ENCODE data around the gene XKR8.

The XKR8 gene

DNA sequence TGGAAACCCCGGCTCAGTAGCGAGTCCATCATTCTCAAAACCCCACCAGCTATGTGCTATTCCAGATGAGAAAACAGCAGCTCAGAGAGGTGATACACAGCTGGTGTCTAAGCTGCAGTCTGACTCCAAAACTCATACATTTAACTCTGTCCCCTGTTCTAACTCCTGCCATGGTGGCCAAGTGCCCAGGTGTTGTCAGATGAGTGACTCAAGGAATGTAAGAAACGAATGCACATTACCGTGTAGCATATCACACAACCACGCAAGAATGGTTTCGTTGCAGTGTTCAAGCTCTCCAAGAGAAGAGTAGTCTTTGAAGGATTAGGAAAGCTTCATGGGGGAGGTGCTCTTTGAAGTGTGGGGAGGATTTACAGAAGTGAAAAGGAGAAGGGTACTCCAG lies 4.7 kb upstream of the XKR8 start:
- no peak for DNase-seq (ENCODE audit: low read depth)

DNA sequence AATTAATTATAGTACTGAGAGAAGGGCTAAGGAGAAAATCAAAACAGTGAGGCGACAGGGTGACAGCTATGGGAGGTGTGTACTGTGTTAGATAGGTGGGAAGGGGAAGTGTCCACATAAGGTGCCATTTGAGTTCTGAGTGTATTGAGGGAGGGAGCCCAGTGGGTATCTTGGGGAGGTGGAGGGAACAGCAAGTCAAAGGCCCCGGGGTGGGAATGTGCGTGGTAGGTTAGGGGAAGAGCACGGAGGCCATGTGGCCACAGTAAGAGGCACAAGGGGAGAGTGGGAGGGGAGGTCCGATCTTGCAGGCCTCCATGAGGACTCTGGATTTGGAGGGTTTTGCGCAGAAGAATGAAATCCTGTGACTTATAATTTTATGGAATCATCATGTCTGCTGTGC lies 3.0 kb upstream of the XKR8 start:
- DNase-seq (ENCODE audit: low read depth), result no peak

DNA sequence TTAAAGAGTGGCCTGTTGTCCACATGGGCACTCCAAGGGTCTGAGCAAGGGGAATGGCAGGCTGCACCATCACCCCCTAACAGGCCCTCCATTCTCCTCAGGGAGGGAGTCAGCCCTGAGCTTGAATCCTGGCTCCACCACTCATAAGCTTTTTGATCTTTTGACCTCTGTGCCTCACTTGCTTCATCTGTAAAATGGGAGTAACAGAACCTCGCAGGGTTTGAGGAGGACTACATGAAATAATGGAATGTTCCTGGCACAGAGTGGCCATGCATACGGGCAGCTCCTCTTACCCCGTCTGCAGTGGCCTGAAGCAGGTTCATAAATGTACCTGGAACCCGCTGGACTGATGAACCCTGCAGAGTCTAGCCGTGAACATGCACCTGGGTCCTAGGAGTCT lies 2.1 kb upstream of the XKR8 start:
- DNase-seq (ENCODE audit: low read depth), result no peak

DNA sequence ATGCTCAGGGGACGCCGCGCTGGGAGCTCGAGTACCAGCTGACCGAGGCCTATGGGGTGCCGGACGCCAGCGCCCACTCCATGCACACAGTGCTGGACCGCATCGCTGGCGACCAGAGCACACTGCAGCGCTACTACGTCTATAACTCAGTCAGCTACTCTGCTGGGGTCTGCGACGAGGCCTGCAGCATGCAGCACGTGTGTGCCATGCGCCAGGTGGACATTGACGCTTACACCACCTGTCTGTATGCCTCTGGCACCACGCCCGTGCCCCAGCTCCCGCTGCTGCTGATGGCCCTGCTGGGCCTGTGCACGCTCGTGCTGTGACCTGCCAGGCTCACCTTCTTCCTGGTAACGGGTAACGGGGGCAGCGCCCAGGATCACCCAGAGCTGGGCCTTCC lies 1.3 kb upstream of the XKR8 start:
- no peak for DNase-seq (ENCODE audit: low read depth)

DNA sequence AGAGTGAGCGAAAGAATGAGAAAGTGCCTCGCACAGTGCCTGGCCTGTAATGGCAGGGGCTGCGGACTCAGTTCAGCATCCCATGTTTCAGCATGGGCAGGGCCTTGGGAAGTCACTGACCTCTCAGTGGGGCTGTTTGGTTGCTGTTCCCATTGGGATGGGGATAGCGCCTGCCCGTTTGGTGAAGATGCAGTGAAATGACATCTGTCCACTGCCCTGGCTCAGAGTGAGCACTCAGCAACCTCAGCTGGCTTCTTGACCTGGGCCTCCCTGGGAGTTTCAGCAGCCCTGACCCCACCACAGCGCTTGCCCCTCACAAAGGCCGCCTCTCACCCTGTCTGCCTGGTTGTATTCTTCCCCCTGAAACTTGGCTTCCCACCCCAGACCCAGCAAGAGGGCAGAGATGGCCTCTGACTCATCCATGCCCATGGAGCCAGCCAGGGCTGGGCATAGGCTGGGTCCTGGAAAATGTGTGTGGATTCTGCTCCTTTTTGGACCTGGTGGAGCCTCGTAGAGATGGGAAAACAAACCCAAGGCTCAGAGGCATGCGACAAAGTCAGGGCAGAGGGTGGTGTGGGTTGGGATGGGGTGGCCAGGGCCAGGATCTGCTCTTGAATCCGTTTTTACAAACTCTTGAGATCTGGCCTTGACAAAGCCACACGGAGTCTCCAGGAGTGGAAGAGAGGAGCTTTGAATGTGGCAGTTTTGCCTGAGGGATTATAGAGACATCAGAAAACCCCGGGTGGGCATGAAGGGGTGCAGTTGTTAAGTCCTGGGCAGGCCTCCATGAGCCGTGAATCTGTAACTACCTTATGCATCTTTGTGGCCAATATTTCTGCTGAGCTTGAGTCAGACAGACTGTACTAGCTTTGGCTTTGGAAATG lies 1.2 kb downstream of the XKR8 start:
- no peak for DNase-seq (ENCODE audit: low read depth)

DNA sequence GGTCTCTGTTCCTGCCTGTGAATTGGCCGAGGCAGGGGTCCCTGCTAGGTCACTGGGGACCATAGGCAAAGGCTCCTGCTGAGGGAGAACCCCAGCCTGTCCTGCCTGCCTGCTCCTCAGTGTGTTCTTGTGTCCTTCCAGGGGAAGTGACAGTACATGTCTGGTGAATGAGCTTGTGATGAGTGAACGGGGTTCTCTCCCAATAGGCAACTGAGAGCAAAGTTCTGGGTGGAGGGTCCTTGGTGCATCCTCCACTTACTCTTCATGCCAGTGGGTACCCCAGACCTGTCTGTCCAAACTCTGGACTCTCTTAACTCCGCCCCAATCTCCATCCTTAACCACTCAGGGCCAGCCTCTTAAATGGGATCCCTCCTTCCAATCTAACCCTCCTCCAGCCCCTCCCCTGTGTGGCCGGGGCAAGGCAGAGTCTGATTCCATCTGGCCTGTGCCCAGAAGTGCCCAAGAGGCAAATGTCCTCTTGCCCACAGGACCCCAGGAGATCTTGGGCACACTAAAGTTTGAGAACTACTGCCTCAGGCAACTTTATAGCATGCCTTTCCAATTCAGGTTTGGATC lies 2.0 kb downstream of the XKR8 start:
- DNase-seq (ENCODE audit: low read depth), result no peak

DNA sequence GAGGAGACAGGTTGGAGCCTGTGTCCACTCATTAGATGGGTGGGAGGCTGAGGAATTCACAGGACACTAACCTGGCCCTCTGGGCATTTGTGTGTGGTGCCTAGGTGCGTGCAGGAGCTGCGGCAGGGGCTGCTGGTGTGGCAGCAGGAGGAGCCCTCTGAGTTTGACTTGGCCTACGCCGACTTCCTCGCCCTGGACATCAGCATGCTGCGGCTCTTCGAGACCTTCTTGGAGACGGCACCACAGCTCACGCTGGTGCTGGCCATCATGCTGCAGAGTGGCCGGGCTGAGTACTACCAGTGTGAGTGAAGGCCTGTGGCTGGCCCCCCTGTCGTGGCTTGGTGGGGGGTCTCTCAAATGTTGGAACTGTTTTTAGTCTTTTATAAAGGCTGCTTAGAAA lies 3.6 kb downstream of the XKR8 start:
- DNase-seq (ENCODE audit: low read depth), result no peak

DNA sequence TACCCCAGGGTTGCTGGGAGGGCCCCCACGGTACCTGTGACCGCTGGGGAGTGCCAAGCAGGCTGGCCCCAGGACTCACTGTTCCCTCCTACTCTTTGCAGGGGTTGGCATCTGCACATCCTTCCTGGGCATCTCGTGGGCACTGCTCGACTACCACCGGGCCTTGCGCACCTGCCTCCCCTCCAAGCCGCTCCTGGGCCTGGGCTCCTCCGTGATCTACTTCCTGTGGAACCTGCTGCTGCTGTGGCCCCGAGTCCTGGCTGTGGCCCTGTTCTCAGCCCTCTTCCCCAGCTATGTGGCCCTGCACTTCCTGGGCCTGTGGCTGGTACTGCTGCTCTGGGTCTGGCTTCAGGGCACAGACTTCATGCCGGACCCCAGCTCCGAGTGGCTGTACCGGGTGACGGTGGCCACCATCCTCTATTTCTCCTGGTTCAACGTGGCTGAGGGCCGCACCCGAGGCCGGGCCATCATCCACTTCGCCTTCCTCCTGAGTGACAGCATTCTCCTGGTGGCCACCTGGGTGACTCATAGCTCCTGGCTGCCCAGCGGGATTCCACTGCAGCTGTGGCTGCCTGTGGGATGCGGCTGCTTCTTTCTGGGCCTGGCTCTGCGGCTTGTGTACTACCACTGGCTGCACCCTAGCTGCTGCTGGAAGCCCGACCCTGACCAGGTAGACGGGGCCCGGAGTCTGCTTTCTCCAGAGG lies 6.8 kb downstream of the XKR8 start:
- no peak for DNase-seq (ENCODE audit: low read depth)

DNA sequence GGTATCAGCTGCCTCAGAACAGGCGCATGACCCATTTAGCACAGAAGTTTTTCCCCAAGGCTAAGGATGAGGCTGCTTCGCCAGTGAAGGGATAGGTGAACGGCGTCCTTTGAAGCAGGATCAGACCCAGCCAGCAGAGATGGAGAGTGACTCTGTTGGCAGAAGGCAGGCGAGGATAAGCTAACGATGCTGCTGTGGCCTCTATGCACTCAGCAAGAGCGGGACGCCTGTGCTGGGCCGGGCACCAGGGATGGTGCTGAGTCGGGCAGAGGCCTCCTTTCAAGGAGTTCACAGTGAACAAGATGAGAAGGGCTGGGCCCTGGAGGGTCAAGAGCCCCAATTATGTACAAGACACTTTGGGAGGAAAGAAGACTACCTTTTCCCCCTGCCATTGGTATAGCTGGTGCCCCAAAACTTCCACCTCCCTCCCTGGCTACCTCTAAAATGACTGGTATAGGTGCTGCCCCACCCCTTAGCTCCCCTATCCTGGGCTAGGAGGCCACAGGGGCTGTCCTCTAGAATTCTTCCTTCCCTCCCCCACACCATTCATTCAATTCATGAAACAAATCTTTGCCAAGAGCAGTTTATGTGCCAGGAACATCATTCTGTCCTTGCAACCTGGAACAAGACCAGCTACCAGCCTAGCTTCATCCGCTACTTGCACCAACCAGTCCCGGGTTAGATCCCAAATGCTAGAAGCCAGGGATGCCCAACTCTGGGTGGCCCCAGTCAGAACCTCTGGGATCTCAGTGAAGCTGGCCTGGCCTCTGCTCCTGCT lies 7.5 kb downstream of the XKR8 start:
- DNase-seq (ENCODE audit: low read depth), result no peak

DNA sequence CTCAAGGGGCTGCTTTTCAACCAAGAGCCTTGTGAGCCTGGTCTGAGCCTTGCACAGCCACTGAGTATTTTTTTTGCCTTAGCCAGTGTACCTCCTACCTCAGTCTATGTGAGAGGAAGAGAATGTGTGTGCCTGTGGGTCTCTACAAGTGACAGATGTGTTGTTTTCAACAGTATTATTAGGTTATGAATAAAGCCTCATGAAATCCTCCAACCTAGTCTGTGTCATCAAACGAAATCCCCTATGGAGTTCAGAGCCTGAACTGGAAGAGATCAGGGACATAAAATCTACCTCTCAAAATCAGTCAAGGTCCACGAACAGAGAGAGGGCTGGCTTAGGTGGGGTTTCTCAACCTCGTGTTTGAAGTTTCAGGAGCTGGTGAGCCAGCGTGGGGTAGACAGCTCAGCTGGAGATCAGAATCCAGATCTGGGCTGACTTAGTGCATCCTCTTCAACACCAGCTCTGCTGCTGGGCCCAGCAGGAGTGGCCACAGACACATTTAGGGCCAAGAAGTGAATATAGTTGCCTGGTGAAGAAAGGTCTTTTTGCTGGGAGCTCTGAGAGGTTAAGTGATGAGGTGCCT lies 8.2 kb downstream of the XKR8 start:
- DNase-seq (ENCODE audit: low read depth), result no peak

DNA sequence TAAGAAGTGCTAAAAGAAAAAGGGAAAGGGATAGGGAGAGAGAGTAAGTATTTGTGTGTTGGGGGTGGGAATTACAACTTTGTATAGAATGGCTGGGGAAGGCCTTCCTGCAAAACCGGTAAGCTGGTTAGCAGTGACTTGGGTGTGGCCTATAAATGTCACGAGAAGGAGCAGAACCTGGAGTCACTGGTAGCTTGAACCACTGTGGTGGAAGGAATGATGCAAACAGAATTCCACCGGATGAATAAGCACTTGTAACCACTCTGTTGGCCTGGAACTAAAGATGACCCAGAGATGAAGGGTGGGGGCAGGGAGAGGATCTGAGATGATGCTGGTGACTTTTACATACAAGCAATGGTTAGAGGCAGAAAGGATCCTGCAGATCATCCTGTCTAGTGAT lies 8.9 kb downstream of the XKR8 start:
- DNase-seq (ENCODE audit: low read depth), result peak; percentile 90

DNA sequence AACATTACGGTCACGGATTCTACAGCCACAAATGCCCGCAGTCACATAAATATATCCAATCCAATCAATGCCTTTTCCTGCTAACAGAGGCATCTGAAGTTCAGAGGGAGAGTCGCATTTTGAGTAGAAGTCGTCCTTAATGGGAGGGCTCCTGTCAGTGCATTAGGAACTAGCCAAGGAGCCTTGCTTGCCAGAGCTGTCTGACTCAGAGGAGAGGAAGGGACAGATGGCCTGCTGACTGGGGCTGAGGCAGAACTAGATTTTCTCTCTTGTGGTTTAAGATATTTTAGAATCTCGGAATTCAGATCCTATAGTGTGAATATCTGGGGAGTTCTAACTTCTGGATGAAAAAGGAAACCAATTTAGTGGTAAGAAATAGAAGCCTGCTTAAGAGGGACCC lies 10.6 kb downstream of the XKR8 start:
- peak; percentile 65 for DNase-seq (ENCODE audit: low read depth)

DNA sequence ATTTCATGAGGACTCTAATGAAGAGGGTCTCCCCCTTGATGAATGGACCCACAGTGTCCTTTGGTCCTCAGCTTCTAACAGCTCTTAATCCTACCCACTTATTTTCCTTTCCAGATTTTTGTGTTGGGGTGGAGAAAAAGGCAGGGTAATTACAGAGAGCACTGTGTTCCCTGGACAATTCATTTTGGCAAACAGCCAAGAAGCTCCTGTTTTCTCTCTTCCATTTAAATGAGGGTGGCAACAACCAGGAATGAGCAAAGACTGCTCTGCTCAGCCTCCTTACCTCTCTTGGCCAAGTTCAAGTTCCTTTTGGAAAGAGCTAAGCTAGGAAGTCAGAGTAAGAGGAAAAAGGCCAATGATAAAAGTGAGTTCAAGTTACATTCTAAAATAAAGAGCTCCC lies 11.9 kb downstream of the XKR8 start:
- peak; percentile 33 for DNase-seq (ENCODE audit: low read depth)

DNA sequence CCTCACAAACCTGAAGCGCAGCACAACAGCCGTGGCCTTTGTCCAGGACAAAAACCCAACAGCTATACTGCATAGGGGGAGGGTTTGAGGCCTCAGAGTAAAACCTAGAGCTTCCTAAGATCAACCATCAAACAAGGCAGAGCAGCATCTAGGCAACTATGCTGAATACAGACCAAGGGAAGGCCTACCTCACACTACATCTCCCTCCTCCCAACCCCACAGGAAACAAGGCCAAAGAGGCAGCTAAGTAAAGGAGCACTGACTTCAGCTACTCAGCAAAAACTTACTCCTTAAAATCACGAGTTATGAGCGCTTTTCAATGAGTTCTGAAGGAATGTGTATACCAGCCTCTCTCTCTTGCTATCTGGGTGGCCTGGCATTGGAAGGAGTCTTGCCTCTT lies 12.4 kb downstream of the XKR8 start:
- no peak for DNase-seq (ENCODE audit: low read depth)

DNA sequence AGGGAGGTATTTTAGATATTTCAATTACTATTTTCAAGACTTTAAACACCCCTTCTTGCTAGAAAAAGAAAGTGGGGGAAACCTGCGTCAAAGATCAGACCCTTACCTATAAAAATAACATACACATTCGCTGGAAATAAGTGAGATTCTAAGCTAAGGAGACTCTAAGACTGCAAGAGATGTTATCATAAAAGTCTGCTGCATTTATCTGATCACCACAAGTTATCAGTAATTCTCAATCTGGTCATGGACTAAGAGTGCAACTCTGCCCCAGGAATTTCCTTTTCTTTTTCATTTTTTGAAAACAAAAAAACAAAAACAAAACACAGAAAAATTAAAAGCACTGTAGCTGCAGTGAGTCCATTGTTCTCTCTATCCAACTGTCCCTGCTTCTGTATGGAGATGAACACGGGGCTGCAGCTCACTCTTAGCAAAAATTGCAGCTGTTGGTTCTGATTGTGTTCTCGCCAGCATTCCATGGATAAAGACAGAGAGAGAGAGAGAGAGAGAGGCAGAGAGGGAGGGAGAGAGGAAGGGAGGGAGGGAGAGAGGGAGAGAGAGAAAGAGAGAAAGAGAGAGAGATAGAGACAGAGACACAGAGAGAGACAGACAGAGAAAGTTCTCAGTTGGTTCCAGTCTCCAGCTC lies 14.1 kb downstream of the XKR8 start:
- DNase-seq (ENCODE audit: low read depth), result no peak

DNA sequence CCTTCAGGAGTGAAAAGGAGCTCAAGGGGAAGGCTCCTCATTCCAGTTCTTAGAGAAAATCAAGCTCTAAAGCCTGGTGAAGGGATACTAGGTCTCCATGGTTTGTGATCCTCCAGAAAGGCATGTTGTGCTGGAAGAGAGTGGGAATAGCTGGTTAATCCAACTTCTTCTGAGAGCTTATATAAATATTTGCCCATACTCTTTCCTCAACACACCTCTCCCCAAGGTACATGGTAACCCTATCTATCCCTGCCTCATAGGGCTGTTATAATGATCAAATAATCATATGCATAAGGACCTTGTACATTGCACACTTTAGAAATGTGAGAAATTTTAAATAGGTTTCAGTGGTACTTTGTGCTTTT lies 14.6 kb downstream of the XKR8 start:
- DNase-seq (ENCODE audit: low read depth), result no peak

DNA sequence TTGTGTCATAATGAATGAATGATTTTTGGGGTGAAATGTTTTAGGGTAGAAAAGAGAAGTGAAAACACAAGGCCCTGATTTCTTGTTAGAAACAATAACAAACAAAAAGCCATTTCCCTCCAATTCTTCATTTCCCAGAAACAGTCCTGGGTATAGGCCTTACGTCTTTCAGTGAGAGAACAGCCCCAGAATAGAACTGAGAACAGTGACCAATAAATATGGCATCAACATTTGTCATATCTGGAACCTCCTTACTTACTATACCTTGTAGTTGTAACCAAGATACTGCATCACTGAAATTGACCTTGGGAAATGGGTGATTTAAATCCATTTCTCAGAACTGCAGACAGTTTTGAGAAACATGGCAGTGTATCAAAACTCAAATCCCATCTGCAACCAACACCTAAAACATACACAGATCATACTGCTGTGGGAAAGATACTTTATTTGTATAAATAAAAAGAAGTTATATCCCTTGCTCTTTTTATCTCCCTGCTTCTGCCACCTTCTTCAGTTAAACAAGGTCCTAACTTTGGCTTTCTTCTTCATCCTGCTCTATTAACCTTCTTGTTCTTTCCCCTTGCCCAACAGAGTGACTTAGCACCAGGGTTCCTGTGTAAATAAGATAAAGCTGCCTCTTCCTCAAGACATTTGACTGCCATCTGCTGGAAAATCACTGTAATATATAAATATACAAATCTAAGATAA lies 19.5 kb downstream of the XKR8 start:
- peak; percentile 86 for DNase-seq (ENCODE audit: low read depth)

DNA sequence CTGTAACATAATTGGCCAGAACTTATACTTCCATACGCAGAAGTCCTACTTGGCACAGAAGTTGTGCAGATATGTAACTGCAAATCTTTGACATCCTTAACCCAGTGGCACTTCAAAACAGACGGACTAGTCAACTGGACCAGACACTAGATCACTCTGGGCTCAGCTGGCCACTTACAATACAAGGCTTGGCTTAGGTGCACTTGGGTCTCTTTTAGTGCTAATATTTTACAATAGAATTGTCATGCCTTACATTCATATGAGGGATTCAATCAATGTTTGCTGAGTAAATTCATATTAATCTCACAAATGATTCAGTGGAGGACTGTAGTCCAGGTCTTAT lies 20.1 kb downstream of the XKR8 start:
- DNase-seq (ENCODE audit: low read depth), result no peak

DNA sequence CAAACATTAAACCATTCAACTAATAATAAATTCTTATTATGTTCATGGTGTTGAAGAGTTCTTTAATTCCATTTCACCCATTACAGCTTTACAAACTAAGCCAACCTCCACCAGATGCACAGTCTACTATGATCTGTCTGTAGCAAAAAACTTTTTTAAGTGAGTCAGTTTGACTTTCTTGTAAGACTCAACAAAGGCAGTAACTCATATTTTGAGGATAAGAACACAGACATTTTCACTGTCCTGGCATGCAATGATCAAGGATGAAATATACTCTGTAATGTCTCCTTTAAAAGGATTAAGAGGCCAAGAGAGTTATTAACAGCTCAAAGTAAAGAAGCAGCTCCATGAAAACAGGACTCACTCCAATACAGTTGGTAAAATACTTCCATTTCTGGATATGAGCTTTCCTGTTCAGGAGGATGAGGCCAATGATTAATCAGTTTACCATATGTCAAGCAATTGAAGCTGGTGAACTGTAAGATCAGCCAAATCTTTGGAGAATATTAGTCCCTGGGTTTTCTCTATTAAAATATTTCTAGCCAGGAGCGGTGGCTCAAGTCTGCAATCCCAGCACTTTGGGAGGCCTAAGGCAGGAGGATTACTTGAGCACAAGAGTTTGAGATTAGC lies 20.6 kb downstream of the XKR8 start:
- peak; percentile 35 for DNase-seq (ENCODE audit: low read depth)

DNA sequence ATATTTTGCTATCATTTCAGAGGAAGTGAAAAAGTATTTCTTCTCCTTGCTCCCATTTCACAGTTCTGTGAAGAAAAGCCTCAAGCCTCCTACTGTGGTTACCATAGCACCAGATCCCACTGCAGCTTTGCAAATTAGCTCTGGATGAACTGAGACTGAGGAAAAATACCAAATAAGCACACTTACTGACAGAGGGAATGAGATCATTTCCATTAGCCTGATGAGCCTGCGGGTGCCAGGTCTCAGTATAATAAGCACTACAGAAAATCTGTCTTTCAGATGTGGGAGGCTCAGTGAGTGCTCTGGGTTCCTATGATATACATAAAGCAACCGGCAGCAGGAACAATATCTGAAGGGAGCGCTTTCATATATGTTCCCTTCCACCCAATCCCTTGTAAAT lies 21.4 kb downstream of the XKR8 start:
- no peak for DNase-seq (ENCODE audit: low read depth)
